ENCODE results near the gene SCUBE2. TPM values are rescaled to one million over a fixed set of nuclear protein-coding genes. Genes with fewer than 3 reads are reported as not detected.

The SCUBE2 gene
- total and polyA plus RNA-seq, 2 of the 4 experiments (the other 2 are of a cell fraction), result 0.43 to 0.72 TPM

DNA sequence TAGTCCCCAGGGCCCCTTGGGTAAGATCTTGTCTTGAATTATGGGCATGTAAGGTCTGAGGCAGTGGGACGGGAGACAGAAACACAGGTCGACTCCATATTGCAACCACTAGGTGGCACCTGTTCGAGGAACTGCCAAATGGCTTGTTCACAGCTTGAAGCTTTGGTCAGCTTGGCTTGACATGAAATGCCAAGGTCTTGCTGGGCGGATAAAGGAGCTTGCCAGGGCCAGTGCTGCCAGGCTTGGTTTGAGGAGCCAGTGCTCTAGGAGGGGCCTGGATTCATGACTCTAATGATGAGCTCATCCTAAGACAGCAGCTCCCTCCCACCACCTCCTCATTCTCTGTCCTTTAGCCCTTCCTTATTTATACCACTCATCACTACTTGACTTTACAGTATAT is 75.7 kb downstream of the SCUBE2 start:
- DNase-seq, result peak; percentile 78
- no peak overlapping the region for H3K23ac ChIP-seq (ENCODE audit: low read depth, low read length)
- no peak overlapping the region for H2BK15ac ChIP-seq (ENCODE audit: low read depth, low read length)
- H2BK120ac ChIP-seq (ENCODE audit: low read depth, low read length), result no peak overlapping the region
- no peak overlapping the region for H2AK9ac ChIP-seq (replicated peaks; ENCODE audit: low read depth, low read length, poor library complexity)
- no peak overlapping the region for H3K27ac ChIP-seq (ENCODE audit: insufficient read depth, low read length)
- no peak overlapping the region for H3K56ac ChIP-seq (ENCODE audit: extremely low read depth, insufficient read depth, low read length)
- H3K4me3 ChIP-seq (ENCODE audit: insufficient read depth, low read depth, low read length), result no peak overlapping the region
- dilution Hi-C loops (cut with HindIII; ENCODE audit: low sequenced_read_pairs, unreplicated experiment) (no loop called here), intact Hi-C loops (cut with micrococcal nuclease) (loop anchor here (1.0 kb wide), 1 partner anchor 122 kb away; no protein-coding TSS in a partner anchor), in situ Hi-C loops (cut with MboI; ENCODE audit: low sequenced_read_pairs) (loop anchor here (5.0 to 25.0 kb wide), 2 partner anchors 117 to 497 kb away; no protein-coding TSS in a partner anchor)
- no peak overlapping the region for H4K91ac ChIP-seq (ENCODE audit: insufficient read depth, low read depth, low read length)
- no peak overlapping the region for H3K4me2 ChIP-seq (ENCODE audit: low read depth, low read length)
- H4K5ac ChIP-seq (ENCODE audit: low read depth, low read length), result no peak overlapping the region
- H3K4me1 ChIP-seq (ENCODE audit: control insufficient read depth, insufficient read depth, low read length), result no peaks in the 10 kb centered on the region
- ATAC-seq (ENCODE audit: low read depth), result peak; percentile 93
- no peak overlapping the region for H3K4ac ChIP-seq (ENCODE audit: low read depth, low read length)
- ChIA-PET POLR2A (ENCODE audit: unreplicated experiment) (no interaction called here), CTCF (interaction anchor here (0.6 to 2.7 kb wide), 8 partner anchors 11 to 1170 kb away, joined by 3 to 20 read pairs (median 3); no protein-coding TSS in a partner anchor)
- no peak overlapping the region for H2BK5ac ChIP-seq (ENCODE audit: low read depth, low read length, poor library complexity, severe bottlenecking)
- peaks cover 4% of the 10 kb centered on the region; the same call in 1 of the 2 replicates for H3K9me1 ChIP-seq (ENCODE audit: insufficient read depth, low read length)
- H2BK20ac ChIP-seq (ENCODE audit: low read depth, low read length), result no peak overlapping the region
- H3K79me1 ChIP-seq (ENCODE audit: low read depth in 1 of 2, low read length in 2 of 2), result no peaks in the 10 kb centered on the region
- H4K8ac ChIP-seq (ENCODE audit: low read depth in 2 of 2, low read length in 2 of 2), result no peak overlapping the region
- H3K9me3 ChIP-seq (ENCODE audit: control insufficient read depth, insufficient read depth, low read length), result no peaks in the 10 kb centered on the region
- no peak overlapping the region for H3K9ac ChIP-seq (ENCODE audit: low read depth, low read length)
- 27% methylated on average over 2 of the region's 4 CpGs; no CpG with 5 or more reads in 1 of the 2 experiments for WGBS, 2 experiments (ENCODE audit: extremely low coverage in 2 of 2, insufficient read length in 1 of 2)
- BruUV-seq (replicated peaks), result no TSS peak
- H2AFZ ChIP-seq (replicated peaks; ENCODE audit: low read length, poor library complexity), result peak overlapping the region; percentile 58
- H3K14ac ChIP-seq (replicated peaks; ENCODE audit: low read depth, low read length), result no peak overlapping the region
- TF ChIP-seq, protein P1, sequence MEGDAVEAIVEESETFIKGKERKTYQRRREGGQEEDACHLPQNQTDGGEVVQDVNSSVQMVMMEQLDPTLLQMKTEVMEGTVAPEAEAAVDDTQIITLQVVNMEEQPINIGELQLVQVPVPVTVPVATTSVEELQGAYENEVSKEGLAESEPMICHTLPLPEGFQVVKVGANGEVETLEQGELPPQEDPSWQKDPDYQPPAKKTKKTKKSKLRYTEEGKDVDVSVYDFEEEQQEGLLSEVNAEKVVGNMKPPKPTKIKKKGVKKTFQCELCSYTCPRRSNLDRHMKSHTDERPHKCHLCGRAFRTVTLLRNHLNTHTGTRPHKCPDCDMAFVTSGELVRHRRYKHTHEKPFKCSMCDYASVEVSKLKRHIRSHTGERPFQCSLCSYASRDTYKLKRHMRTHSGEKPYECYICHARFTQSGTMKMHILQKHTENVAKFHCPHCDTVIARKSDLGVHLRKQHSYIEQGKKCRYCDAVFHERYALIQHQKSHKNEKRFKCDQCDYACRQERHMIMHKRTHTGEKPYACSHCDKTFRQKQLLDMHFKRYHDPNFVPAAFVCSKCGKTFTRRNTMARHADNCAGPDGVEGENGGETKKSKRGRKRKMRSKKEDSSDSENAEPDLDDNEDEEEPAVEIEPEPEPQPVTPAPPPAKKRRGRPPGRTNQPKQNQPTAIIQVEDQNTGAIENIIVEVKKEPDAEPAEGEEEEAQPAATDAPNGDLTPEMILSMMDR (conservative IDR thresholded peaks at IDR 0.05; ENCODE audit: low read depth, low read length), result peak; percentile 64
- TF ChIP-seq RAD21 (IDR thresholded peaks at IDR 0.05; ENCODE audit: low read length) (peak; percentile 64), MAFK (IDR thresholded peaks at IDR 0.05; ENCODE audit: low read depth, low read length) (no peak), MAZ (IDR thresholded peaks at IDR 0.05; ENCODE audit: borderline replicate concordance, low read depth, low read length) (no peak), SMC3 (IDR thresholded peaks at IDR 0.05; ENCODE audit: low read depth, low read length) (peak; percentile 66)
- H3K18ac ChIP-seq (ENCODE audit: low read depth, low read length), result no peak overlapping the region
- H3K36me3 ChIP-seq (ENCODE audit: control insufficient read depth, insufficient read depth, low read length), result no peaks in the 10 kb centered on the region
- H3K27me3 ChIP-seq (ENCODE audit: control insufficient read depth, insufficient read depth, low read length), result no peaks in the 10 kb centered on the region
- 0 out of 2 replicates have a peak overlapping the region, but pooled peaks have one; percentile 5 for H2AK5ac ChIP-seq (ENCODE audit: low read depth, low read length)
- H4K20me1 ChIP-seq (ENCODE audit: insufficient read depth, low read length), result no peaks in the 10 kb centered on the region

All from IMR-90 (cell line).